ENCODE measurements around the gene GPRC5A. TPM values are rescaled to one million over a fixed set of nuclear protein-coding genes. Genes with fewer than 3 reads are reported as not detected.

Gene GPRC5A
- total and polyA plus RNA-seq, 2 experiments from 2014 or later = 0.16 to 0.38 TPM

DNA sequence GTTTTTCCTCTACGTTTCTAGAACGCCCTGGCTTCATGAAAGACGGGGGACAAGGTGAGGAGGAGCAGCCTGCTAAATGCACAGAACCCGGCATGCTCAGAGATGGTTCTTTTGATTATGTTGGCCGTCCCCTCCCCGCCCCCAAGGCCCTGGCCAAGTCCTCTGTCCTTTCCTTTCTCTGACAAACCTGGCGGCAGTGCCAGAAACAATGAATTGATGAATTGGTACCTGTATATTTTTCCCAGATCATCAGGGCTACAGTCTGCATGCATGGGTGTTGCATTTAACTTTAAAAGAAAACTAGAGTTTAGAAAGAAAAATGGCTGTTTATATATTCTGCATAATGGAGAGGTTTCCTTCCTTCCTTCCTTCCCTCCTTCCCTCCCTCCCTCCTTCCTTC is 31.6 kb downstream of the GPRC5A start:
- H4K20me1 ChIP-seq (replicated peaks; ENCODE audit: insufficient read depth) = no peaks in the 10 kb centered on the region
- Mint-ChIP-seq H3K27ac (no peak overlapping the region), H3K27me3 (ENCODE audit: insufficient read depth, low read depth, poor library complexity) (peaks cover 10% of the 10 kb centered on the region), H3K9me3 (no peaks in the 10 kb centered on the region), H3K4me3 (no peak overlapping the region), H3K36me3 (ENCODE audit: low read depth) (no peaks in the 10 kb centered on the region; the same call in 2 of the 3 replicates), H3K4me1 (peaks cover 10% of the 10 kb centered on the region)
- no peaks in the 10 kb centered on the region for H3K27me3 ChIP-seq (ENCODE audit: insufficient read depth)
- peaks cover 8% of the 10 kb centered on the region for H3K4me1 ChIP-seq (ENCODE audit: insufficient read depth)
- H3K27ac ChIP-seq (ENCODE audit: low read depth) = no peak overlapping the region
- no peak overlapping the region for H3K4me2 ChIP-seq
- H3K36me3 ChIP-seq (ENCODE audit: insufficient read depth) = no peaks in the 10 kb centered on the region
- H3K9me2 ChIP-seq (ENCODE audit: insufficient read depth) = no peaks in the 10 kb centered on the region
- TF ChIP-seq STAT1 (IDR thresholded peaks at IDR 0.05; ENCODE audit: unreplicated experiment) (no peak), NANOG (IDR thresholded peaks at IDR 0.05; ENCODE audit: borderline replicate concordance) (no peak), CREB1 (CRISPR knock-in tag; IDR thresholded peaks at IDR 0.05; ENCODE audit: low read depth) (no peak), EZH2 (IDR thresholded peaks at IDR 0.05; ENCODE audit: low read depth, unreplicated experiment) (no peak), POLR2AphosphoS5 (IDR thresholded peaks at IDR 0.05; ENCODE audit: low read depth) (no peak), EZH2phosphoT487 (IDR thresholded peaks at IDR 0.05; ENCODE audit: unreplicated experiment) (no peak), ZNF114 (CRISPR knock-in tag; IDR thresholded peaks at IDR 0.05) (no peak), ZNF331 (CRISPR knock-in tag; IDR thresholded peaks at IDR 0.05; ENCODE audit: low read depth) (no peak)
- TF ChIP-seq, protein P1, sequence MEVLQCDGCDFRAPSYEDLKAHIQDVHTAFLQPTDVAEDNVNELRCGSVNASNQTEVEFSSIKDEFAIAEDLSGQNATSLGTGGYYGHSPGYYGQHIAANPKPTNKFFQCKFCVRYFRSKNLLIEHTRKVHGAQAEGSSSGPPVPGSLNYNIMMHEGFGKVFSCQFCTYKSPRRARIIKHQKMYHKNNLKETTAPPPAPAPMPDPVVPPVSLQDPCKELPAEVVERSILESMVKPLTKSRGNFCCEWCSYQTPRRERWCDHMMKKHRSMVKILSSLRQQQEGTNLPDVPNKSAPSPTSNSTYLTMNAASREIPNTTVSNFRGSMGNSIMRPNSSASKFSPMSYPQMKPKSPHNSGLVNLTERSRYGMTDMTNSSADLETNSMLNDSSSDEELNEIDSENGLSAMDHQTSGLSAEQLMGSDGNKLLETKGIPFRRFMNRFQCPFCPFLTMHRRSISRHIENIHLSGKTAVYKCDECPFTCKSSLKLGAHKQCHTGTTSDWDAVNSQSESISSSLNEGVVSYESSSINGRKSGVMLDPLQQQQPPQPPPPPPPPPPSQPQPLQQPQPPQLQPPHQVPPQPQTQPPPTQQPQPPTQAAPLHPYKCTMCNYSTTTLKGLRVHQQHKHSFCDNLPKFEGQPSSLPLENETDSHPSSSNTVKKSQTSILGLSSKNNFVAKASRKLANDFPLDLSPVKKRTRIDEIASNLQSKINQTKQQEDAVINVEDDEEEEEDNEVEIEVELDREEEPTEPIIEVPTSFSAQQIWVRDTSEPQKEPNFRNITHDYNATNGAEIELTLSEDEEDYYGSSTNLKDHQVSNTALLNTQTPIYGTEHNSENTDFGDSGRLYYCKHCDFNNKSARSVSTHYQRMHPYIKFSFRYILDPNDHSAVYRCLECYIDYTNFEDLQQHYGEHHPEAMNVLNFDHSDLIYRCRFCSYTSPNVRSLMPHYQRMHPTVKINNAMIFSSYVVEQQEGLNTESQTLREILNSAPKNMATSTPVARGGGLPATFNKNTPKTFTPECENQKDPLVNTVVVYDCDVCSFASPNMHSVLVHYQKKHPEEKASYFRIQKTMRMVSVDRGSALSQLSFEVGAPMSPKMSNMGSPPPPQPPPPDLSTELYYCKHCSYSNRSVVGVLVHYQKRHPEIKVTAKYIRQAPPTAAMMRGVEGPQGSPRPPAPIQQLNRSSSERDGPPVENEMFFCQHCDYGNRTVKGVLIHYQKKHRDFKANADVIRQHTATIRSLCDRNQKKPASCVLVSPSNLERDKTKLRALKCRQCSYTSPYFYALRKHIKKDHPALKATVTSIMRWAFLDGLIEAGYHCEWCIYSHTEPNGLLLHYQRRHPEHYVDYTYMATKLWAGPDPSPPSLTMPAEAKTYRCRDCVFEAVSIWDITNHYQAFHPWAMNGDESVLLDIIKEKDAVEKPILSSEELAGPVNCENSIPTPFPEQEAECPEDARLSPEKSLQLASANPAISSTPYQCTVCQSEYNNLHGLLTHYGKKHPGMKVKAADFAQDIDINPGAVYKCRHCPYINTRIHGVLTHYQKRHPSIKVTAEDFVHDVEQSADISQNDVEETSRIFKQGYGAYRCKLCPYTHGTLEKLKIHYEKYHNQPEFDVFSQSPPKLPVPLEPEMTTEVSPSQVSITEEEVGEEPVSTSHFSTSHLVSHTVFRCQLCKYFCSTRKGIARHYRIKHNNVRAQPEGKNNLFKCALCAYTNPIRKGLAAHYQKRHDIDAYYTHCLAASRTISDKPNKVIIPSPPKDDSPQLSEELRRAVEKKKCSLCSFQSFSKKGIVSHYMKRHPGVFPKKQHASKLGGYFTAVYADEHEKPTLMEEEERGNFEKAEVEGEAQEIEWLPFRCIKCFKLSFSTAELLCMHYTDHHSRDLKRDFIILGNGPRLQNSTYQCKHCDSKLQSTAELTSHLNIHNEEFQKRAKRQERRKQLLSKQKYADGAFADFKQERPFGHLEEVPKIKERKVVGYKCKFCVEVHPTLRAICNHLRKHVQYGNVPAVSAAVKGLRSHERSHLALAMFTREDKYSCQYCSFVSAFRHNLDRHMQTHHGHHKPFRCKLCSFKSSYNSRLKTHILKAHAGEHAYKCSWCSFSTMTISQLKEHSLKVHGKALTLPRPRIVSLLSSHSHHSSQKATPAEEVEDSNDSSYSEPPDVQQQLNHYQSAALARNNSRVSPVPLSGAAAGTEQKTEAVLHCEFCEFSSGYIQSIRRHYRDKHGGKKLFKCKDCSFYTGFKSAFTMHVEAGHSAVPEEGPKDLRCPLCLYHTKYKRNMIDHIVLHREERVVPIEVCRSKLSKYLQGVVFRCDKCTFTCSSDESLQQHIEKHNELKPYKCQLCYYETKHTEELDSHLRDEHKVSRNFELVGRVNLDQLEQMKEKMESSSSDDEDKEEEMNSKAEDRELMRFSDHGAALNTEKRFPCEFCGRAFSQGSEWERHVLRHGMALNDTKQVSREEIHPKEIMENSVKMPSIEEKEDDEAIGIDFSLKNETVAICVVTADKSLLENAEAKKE (CRISPR knock-in tag; IDR thresholded peaks at IDR 0.05) = no peak
- TF ChIP-seq, protein P2, sequence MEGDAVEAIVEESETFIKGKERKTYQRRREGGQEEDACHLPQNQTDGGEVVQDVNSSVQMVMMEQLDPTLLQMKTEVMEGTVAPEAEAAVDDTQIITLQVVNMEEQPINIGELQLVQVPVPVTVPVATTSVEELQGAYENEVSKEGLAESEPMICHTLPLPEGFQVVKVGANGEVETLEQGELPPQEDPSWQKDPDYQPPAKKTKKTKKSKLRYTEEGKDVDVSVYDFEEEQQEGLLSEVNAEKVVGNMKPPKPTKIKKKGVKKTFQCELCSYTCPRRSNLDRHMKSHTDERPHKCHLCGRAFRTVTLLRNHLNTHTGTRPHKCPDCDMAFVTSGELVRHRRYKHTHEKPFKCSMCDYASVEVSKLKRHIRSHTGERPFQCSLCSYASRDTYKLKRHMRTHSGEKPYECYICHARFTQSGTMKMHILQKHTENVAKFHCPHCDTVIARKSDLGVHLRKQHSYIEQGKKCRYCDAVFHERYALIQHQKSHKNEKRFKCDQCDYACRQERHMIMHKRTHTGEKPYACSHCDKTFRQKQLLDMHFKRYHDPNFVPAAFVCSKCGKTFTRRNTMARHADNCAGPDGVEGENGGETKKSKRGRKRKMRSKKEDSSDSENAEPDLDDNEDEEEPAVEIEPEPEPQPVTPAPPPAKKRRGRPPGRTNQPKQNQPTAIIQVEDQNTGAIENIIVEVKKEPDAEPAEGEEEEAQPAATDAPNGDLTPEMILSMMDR (conservative IDR thresholded peaks at IDR 0.05; ENCODE audit: low read depth in 2 of 2) = no peak
- TF ChIP-seq, protein P3, sequence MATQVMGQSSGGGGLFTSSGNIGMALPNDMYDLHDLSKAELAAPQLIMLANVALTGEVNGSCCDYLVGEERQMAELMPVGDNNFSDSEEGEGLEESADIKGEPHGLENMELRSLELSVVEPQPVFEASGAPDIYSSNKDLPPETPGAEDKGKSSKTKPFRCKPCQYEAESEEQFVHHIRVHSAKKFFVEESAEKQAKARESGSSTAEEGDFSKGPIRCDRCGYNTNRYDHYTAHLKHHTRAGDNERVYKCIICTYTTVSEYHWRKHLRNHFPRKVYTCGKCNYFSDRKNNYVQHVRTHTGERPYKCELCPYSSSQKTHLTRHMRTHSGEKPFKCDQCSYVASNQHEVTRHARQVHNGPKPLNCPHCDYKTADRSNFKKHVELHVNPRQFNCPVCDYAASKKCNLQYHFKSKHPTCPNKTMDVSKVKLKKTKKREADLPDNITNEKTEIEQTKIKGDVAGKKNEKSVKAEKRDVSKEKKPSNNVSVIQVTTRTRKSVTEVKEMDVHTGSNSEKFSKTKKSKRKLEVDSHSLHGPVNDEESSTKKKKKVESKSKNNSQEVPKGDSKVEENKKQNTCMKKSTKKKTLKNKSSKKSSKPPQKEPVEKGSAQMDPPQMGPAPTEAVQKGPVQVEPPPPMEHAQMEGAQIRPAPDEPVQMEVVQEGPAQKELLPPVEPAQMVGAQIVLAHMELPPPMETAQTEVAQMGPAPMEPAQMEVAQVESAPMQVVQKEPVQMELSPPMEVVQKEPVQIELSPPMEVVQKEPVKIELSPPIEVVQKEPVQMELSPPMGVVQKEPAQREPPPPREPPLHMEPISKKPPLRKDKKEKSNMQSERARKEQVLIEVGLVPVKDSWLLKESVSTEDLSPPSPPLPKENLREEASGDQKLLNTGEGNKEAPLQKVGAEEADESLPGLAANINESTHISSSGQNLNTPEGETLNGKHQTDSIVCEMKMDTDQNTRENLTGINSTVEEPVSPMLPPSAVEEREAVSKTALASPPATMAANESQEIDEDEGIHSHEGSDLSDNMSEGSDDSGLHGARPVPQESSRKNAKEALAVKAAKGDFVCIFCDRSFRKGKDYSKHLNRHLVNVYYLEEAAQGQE (IDR thresholded peaks at IDR 0.05; ENCODE audit: unreplicated experiment) = no peak
- TF ChIP-seq, protein P4, sequence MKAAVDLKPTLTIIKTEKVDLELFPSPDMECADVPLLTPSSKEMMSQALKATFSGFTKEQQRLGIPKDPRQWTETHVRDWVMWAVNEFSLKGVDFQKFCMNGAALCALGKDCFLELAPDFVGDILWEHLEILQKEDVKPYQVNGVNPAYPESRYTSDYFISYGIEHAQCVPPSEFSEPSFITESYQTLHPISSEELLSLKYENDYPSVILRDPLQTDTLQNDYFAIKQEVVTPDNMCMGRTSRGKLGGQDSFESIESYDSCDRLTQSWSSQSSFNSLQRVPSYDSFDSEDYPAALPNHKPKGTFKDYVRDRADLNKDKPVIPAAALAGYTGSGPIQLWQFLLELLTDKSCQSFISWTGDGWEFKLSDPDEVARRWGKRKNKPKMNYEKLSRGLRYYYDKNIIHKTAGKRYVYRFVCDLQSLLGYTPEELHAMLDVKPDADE (IDR thresholded peaks at IDR 0.05) = no peak
- no peak overlapping the region for H3K4me3 ChIP-seq
- peak overlapping the region; percentile 81; the same call in 1 of the 2 replicates for H2AFZ ChIP-seq
- DNase-seq (ENCODE audit: low spot score) (no peak), ATAC-seq (no peak)
- 0 out of 2 replicates have a peak, but pooled peaks cover 4% of the 10 kb centered on the region for H3F3A ChIP-seq (replicated peaks; ENCODE audit: low read depth)
- no peaks in the 10 kb centered on the region for H3K79me2 ChIP-seq (replicated peaks; ENCODE audit: insufficient read depth)

Measured in GM23338 (cell line).